GM19463 (cell line): ENCODE results near the gene TNFSF11.

ENCODE experiments used
- ATAC-seq: cut with Tn5 transposase; IDR thresholded peaks from one replicate; pipeline ENCODE4 v1.9.1; 2021; ENCODE audit warnings: mild to moderate bottlenecking, moderate library complexity; ENCODE audit not compliant: unreplicated experiment

TNFSF11 gene

GRCh38 chr13:42607546-42607945, 33.6 kb downstream of the TNFSF11 start:
- no peak for ATAC-seq

DNA sequence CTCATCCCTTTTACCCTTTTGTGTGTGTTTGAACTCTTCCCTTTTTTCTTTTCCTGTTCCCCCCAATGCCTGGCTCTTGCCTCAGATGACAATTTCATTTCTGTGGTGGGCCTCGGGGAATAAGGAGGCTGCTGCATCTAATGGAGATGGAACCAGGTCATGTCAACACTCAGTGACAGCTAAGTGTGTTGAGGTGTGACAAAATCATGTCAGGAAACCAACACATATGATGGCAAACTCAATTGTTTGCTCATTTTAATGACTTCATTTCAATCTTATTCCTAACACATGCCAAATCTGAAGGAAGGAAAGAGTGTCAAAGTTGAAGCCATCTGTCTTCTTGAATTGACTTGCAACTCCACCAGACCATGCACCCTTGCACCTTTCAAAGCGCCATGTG, 36.7 kb downstream of the TNFSF11 start:
- ATAC-seq = no peak

- ATAC-seq = no peak
Observed at GRCh38 chr13:42611086-42611779, 37.3 kb downstream of the TNFSF11 start.

- ATAC-seq = no peak
Observed at GRCh38 chr13:42612021-42612765, 38.2 kb downstream of the TNFSF11 start.

DNA sequence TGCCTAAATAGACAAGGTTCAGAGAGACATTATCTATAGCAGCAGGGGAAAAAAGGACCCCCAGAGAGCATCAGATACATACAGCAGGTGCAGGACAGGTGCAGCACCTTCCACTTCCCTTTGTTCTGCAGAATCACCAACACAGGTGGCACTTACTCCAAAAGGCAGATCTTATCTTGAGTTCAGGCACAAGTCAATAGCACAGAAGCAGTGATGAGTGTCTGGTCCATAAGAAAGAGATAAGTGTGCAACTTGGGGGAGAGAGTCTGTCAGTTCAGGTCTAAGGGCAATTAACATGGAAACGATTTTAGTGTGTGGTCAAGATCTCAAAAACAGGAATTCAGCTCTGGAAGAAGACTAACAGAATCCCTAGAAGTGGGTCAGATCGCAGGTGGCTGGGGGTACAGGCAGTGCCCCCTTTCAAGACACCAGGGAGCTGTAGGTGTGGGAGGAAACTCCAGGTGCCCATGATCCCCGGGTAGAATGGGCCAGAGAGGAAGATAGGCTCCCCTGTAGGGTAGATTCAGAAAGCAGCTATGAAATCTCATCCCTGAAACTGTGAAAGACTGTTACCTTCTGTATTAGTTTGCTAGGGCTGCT, 40.6 kb downstream of the TNFSF11 start:
- no peak for ATAC-seq

GRCh38 chr13:42615691-42616090, 41.7 kb downstream of the TNFSF11 start:
- ATAC-seq = no peak

DNA sequence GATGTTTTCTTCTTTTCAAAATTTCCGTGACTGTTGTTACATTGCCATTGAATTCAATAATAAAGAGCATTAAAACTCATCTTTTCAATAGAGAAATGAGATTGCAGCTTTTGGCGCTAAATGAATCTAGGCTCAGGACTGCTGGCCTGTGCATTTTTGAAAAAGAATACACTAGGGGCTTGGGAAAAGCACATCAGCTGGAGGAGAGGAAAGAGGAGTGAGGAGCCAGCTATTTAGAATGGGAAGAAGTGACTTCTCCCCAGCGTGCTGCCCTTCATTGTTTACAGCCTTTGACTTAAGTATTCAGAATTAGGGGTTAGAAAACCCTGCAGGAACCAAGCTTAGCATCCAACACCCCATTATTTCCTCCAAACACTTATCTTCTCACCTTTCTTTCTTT, 43.3 kb downstream of the TNFSF11 start:
- ATAC-seq = no peak

GRCh38 chr13:42623916-42624315, 50.0 kb downstream of the TNFSF11 start:
- ATAC-seq = no peak

DNA sequence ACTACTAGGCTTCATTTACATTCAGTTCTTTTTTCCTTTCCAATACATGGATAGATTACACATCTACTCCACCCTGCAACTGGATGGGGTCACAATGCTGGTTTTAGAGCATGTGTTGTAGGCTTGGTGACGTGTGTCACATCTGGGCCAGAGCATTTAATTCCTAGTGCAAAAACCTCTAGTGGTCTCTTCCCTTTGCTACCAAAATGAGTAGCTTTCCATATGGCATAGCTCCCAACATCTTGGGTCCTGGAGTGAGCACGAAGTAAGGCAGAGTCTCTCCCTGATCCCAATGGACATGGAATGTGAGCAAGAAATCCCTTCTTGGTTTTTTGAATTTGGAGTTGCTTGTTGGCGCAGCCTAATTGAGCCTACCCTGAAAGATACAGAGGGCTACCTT, 51.7 kb downstream of the TNFSF11 start:
- ATAC-seq = no peak

DNA sequence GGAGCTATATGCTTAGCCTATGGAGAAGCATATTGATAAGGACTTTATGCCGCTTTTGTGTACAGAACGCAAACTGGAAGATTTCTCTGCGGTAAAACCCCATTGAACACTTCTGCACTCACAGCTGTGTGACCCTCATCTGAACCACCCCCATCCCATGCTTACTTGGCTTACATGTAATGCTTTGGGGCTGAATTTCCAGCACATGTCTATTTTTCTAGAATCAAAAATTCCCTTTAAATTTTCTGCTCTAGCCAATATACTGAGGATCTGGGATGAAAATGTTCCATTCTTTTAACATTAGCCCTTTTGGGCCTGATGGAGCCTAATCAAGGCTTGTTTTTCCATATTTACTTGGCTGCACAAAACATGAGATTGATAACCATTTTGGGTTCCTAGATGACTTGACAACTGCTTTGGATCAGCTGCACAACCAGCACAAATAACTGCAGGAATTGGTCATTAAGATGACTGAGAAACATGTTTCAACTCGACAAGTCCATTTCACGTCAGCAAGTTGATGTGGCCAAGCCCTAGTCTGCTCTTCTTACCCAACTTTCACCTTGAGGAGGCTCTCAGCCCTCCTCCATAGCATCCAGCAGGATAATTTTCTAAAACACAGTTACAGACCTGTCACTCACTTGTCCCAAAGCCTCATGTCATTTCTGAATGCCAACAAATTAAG, 52.4 kb downstream of the TNFSF11 start:
- no peak for ATAC-seq

DNA sequence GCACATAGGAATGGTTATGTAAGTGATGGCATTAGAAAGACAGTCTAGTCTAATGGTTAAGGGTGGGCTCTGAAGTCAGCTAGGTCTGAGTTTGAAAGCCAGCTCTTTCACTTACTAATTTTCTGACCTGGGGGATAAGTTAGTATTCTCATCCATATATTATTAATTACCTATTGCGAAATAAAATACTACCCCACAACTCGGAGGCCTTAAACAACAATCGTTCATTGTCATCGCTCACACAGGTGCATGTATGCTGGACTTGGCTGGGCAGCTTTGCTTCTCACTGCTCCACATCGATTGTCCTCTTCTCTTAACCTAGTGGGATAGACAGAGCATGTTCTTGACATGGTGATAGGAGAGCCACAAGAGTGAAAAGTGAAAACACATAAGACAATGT, 54.7 kb downstream of the TNFSF11 start:
- no peak for ATAC-seq

DNA sequence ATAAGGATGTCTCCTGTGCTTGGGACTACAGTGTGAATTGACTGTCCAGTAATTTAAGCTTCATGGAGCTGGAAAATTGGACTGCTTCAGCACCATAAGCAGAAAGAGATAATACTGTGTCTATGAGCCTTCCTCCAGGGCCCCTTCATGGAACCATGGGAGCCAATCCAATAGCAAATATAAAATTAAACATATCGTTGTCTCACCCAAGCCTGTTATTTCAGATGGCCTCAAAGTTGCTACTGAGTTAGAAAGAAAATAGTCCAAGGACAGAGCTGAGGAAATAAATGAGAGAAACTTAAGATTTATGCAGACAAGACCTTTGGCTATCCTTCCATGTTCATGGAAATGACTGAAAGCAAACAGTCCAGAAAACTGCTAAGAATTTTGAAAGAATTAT, 57.2 kb downstream of the TNFSF11 start:
- ATAC-seq = no peak

DNA sequence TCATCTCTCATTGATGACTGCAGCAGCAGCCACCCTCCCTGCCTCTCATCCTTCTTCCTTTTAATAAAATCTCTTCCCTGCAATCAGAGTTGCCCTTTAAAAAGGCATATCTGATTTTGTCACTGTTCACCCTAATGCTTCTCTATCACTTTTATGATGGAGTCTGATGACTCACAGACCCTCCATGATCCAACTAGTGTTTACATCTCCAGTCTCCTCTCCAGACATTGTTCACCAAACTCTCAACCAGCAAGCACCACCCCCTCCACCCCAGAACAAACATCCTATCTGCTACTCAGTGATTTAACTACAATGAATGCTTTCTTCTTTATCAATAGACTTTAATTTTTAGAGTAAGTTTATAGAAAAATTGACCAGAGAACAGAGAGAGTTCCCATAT, 59.5 kb downstream of the TNFSF11 start:
- no peak for ATAC-seq

GRCh38 chr13:42638101-42638500, 64.1 kb downstream of the TNFSF11 start:
- no peak for ATAC-seq

DNA sequence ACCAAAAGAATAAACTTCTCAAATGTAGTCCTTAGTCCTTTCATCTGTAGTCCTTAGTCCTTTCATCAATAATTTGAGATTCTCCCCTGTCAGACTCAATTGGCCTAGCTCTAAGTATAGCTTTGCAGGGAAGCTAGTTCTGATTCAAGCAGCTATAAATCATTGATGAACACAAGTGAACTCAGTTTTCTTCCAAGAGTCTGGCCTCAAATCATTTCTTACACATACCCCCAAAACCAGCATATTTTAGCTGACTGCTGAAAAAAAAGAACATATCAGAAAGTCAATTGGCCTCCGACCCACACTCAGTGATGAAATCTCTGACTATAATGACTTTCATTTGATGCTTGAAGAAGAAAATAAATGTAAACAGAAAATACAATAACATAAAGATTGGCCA, 64.9 kb downstream of the TNFSF11 start:
- ATAC-seq = no peak

DNA sequence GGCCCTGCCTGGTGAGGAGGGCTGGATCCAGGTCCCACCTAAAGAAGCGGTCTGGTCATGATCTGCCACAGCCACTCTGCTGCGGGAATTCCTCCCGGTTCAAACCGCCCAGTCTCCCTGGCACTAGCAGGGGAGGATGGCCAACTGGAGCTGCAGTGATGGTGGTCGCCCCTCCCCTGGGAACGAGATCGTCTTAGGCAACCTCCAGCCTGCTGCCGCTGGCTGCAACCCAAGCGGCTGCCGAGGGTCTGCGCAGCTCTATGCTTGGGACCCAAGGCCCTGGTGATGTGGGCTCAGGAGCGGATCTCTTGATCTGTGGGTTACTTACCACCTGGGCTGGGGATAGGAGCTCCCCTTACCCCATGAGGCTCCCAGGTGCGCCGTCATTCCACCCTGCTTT, 69.1 kb downstream of the TNFSF11 start:
- no peak for ATAC-seq

DNA sequence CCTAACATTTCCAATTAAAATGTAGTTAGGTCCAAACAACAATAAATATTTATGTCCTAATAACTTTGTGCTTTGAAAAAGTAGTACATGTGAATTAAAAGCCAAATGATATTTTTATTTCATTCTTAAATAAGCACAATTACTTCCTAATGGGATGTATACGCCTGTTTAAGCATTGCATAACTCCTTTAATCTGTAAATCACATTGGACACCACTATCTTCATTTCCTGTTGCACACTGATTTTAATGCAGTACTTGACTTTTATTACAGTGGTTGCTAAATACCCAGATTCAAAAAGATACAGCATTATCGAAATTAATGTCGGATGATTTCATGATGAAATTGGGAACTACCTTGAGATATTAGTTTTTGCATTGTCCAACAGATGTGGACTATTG, 70.9 kb downstream of the TNFSF11 start:
- no peak for ATAC-seq

DNA sequence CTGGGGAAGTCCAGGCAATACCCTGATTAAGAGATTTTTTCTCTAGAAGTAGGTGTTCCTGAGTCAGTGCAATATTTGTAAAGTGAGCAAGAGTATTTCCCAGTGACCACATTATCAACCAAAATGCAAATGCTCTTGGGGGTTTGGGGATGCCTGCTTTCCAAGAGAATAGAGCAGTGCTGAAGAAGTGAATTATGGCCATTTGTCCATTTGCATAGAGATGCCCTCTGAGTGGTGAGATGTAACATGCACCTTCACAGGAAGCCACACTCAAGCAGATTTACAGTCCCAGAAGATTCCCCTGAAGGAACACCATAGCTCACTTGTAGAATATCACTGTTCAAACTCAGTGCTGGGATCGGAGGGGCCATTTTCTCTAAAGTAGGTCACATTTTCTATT, 71.8 kb downstream of the TNFSF11 start:
- ATAC-seq = no peak

GRCh38 chr13:42649141-42649540, 75.2 kb downstream of the TNFSF11 start:
- no peak for ATAC-seq

GRCh38 chr13:42649831-42650230, 75.9 kb downstream of the TNFSF11 start:
- no peak for ATAC-seq

- ATAC-seq = no peak
Observed at GRCh38 chr13:42650506-42650905, 76.6 kb downstream of the TNFSF11 start.
